Esophagus muscularis mucosa (tissue), 4 donors: ENCODE measurements around the gene EMP1. TPM values are rescaled to one million over a fixed set of nuclear protein-coding genes. Genes with fewer than 3 reads are reported as not detected.

Experiments
- DNase-seq: peaks from one replicate; pipeline ENCODE4 v3.0.0-alpha.2; 2017; ENCODE audit errors: extremely low spot score
- H3K27ac ChIP-seq, 4 donors: fragments of 200-600 bp; sonication (generic); replicated peaks in 1 of 4; 1 replicate in 3 of 4; 2 replicates in 1 of 4; pipeline ENCODE4 v1.5.1; 2016 to 2019; ENCODE audit warnings: mild to moderate bottlenecking in 1 of 4
- H3K27me3 ChIP-seq, 4 donors: fragments of 200-600 bp; sonication (generic); one replicate each; pipeline versions ENCODE4 v1.5.1 to v1.6.0; 2016 to 2019
- H3K36me3 ChIP-seq, 4 donors: fragments of 200-600 bp; sonication (generic); one replicate each; pipeline ENCODE4 v1.5.1; 2016 to 2019
- H3K4me1 ChIP-seq, 4 donors: fragments of 200-600 bp; sonication (generic); one replicate each; pipeline ENCODE4 v1.5.1; 2016 to 2019
- H3K4me3 ChIP-seq, 4 donors: fragments of 200-600 bp; sonication (generic); 1 replicate in 2 of 4; 2 replicates in 2 of 4; pipeline ENCODE4 v1.5.1; 2016 to 2019; ENCODE audit warnings: mild to moderate bottlenecking in 4 of 4, moderate library complexity in 1 of 4
- H3K9me3 ChIP-seq, 4 donors: fragments of 200-600 bp; sonication (generic); 1 replicate in 3 of 4; 2 replicates in 1 of 4; pipeline ENCODE4 v1.5.1; 2016 to 2019
- EP300 ChIP-seq: sonication (generic); formaldehyde crosslinking; IDR thresholded peaks from one replicate; pipeline ENCODE4 v1.6.1; 2017; ENCODE audit warnings: antibody characterized with exemption
- POLR2A ChIP-seq: fragments of 450-650 bp; IDR thresholded peaks from one replicate; pipeline ENCODE4 v1.6.1; 2017; ENCODE audit warnings: antibody characterized with exemption, moderate library complexity, mild to moderate bottlenecking, low read depth
- POLR2AphosphoS5 ChIP-seq, 2 donors: sonication (generic); formaldehyde crosslinking; IDR thresholded peaks; one replicate each; pipeline ENCODE4 v1.6.1; 2017; ENCODE audit warnings: antibody characterized with exemption in 2 of 2
- WGBS: methylation state at CpG from one replicate; pipeline ENCODE4 v1.1.5; 2018; 5-methylcytosine and 5-hydroxymethylcytosine counted together
- intact Hi-C: fragments of 100-400 bp; cut with DNase I; formaldehyde crosslinking; loops from one replicate; pipeline ENCODE4 v1.15.1; 2023
- total RNA-seq, 4 donors: library from RNA; depleted of rRNA; stranded (reverse); fragments of >200 nt; gene quantifications; one replicate each; pipeline versions ENCODE4 v1.1.0 to v1.2.1, GENCODE V29; 2016
- TF ChIP-seq, protein P1 (sequence below), 3 experiments: fragments of 200-600 bp in 2 of 3; fragments of 450-650 bp in 1 of 3; sonication (generic) in 2 of 3; IDR thresholded peaks; one replicate each; pipeline ENCODE4 v1.5.1; 2017 to 2019; ENCODE audit warnings: antibody characterized with exemption in 3 of 3, mild to moderate bottlenecking in 2 of 3, moderate library complexity in 1 of 3

EMP1 gene
- total RNA-seq, 4 donors from 2014 or later = 42.8 to 425 (median 63.0) TPM

DNA sequence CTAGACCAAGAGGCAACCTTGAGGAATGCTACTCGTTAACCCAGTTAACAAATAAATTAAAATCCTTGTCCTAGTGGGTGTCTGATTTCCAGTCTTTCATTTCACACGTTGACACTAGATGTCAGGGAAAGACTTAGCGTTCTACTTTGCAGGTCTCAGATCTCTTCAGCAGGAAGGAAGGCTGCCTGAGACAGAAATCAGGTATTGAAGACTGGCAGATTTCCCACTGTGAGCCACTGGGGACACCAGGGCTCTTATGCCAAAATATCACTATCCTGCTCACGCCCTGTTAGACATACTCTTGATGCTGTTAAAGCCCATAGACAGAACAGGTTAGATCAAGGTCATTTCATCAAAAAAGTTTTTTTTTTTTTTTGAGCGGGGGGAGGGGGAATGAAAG lies 33.0 kb downstream of the EMP1 start:
- intact Hi-C loops = no loop called here
- TF ChIP-seq EP300 (no peak), POLR2AphosphoS5 (IDR thresholded peaks at IDR 0.05) (no peak), POLR2A (no peak)
- TF ChIP-seq, protein P1, sequence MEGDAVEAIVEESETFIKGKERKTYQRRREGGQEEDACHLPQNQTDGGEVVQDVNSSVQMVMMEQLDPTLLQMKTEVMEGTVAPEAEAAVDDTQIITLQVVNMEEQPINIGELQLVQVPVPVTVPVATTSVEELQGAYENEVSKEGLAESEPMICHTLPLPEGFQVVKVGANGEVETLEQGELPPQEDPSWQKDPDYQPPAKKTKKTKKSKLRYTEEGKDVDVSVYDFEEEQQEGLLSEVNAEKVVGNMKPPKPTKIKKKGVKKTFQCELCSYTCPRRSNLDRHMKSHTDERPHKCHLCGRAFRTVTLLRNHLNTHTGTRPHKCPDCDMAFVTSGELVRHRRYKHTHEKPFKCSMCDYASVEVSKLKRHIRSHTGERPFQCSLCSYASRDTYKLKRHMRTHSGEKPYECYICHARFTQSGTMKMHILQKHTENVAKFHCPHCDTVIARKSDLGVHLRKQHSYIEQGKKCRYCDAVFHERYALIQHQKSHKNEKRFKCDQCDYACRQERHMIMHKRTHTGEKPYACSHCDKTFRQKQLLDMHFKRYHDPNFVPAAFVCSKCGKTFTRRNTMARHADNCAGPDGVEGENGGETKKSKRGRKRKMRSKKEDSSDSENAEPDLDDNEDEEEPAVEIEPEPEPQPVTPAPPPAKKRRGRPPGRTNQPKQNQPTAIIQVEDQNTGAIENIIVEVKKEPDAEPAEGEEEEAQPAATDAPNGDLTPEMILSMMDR (IDR thresholded peaks at IDR 0.05) = no peak
- WGBS = 82% methylated on average over 5 of the region's 5 CpGs
- H3K9me3 ChIP-seq = no peaks in the 10 kb centered on the region
- H3K4me3 ChIP-seq = no peak overlapping the region
- H3K36me3 ChIP-seq = no peaks in the 10 kb centered on the region
- no peak overlapping the region for H3K27ac ChIP-seq
- peak; percentile 39 for DNase-seq
- no peaks in the 10 kb centered on the region for H3K27me3 ChIP-seq
- H3K4me1 ChIP-seq = no peaks in the 10 kb centered on the region

DNA sequence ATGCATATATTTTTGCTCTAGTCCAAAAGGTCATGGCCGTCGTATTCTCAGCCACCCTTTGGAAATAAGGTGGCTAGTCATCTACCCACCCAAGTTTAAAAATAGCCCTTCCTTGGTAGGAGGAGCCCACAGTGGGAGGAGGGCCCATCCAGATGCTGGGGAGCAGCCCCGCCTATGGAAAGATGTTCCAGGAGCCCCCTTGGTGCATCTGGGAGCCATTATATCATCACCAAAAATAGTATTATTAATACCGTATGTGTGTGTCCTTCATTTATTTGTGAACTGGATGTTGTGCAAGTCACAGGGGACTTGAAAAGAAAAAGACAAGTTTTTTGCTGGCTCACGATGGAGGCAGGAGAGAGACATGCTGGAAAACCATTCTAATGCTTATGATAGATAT lies 34.0 kb downstream of the EMP1 start:
- WGBS = 73% methylated on average over 5 of the region's 5 CpGs
- Histone ChIP-seq H3K27ac (no peak overlapping the region), H3K27me3 (no peaks in the 10 kb centered on the region), H3K4me3 (no peak overlapping the region), H3K4me1 (no peaks in the 10 kb centered on the region), H3K36me3 (no peaks in the 10 kb centered on the region), H3K9me3 (no peaks in the 10 kb centered on the region)
- TF ChIP-seq EP300 = no peak
- TF ChIP-seq, protein P1 (IDR thresholded peaks at IDR 0.05) = no peak
- no peak for TF ChIP-seq POLR2A
- no peak for TF ChIP-seq POLR2AphosphoS5 (IDR thresholded peaks at IDR 0.05)
- DNase-seq = peak; percentile 77
- intact Hi-C loops = no loop called here

DNA sequence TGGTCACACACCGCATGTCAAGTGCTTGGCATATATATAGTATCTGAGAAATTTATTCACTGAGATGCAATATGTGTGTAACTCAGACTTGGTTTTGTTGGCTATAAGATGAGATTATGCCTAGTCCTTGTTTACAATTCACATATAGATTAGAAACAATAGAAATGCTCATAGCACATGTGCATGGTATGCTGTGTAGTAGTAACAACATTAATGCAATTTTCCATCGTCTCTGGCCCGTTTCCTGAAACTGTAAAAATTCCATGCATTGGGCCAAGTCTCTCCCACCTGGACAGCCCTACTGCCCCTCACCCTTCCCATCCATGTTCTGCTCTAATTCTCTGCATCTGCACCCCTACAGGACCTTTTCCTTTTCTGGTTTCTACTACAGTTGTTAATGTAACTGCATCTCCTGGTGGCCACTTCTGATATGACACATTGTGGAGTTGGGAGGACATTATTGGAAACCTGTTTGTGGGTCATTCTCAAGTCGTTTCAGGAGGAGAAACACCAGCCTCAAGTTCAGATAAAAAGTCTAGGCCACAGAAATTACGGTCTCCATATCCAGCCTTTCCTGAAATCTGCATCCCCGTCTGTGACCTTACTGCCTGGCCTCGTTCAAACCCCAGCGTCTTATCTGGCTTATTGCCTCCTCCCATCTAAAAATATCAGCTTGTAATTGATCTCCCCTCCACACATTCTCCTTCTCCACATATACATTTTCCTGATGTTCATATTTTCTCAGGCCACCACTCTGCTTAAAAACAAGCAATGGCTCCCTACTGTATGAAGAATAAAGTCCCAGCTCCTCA lies 37.5 kb downstream of the EMP1 start:
- Histone ChIP-seq H3K4me3 (no peak overlapping the region), H3K4me1 (no peaks in the 10 kb centered on the region), H3K27ac (no peak overlapping the region), H3K9me3 (no peaks in the 10 kb centered on the region), H3K27me3 (no peaks in the 10 kb centered on the region), H3K36me3 (no peaks in the 10 kb centered on the region)
- intact Hi-C loops = no loop called here
- WGBS = 67% methylated on average over 8 of the region's 8 CpGs
- peak; percentile 92 for DNase-seq
- no peak for TF ChIP-seq POLR2A
- TF ChIP-seq, protein P1 (IDR thresholded peaks at IDR 0.05) = peak; percentile 59 to 70 (median 69)

DNA sequence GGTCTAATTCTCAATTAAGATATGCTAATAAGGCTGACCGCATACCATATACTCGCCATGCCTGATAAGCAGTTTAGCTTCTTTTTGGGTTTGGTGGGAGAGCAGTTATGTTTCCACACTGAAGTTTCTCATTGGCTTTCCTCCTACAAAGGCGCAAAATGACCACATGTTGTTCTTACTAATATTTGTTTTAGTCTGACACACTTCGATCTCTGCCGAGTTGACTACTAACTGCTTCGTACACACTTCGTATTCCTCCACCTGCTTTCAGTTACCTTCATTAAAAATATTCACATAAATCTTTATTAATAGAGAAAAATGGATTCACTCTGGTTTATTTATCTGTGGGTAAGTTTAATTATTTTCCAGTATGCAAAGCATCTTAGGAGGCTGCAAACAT lies 41.7 kb downstream of the EMP1 start:
- Histone ChIP-seq H3K27me3 (no peaks in the 10 kb centered on the region), H3K4me3 (no peak overlapping the region), H3K36me3 (no peaks in the 10 kb centered on the region), H3K9me3 (no peaks in the 10 kb centered on the region), H3K27ac (no peak overlapping the region), H3K4me1 (no peaks in the 10 kb centered on the region)
- DNase-seq = no peak
- TF ChIP-seq, protein P1 (IDR thresholded peaks at IDR 0.05) = no peak
- TF ChIP-seq POLR2A (no peak), POLR2AphosphoS5 (IDR thresholded peaks at IDR 0.05) (no peak), EP300 (no peak)
- intact Hi-C loops = no loop called here
- 83% methylated on average over 7 of the region's 7 CpGs for WGBS
